Natural killer cell treated with Interleukin-12 subunit alpha and Interleukin-12 subunit beta and Interleukin-15 and Interleukin-18, amount 100 ng/mL, for 72 hours (primary cell): ENCODE measurements around the gene ADAMTS16. TPM values are rescaled to one million over a fixed set of nuclear protein-coding genes. Genes with fewer than 3 reads are reported as not detected.

ENCODE experiments used
- ATAC-seq, 2 donors: fragments of 150-1000 bp; cut with Tn5 transposase in 1 of 2; sonication (Bioruptor Pico), chemical (Tn5 transposase) in 1 of 2; 2 replicates each; pipeline ENCODE4 v1.10.0; 2021
- DNase-seq: peaks from one replicate; pipeline ENCODE4 v3.0.0; 2022; ENCODE audit warnings: low spot score
- H3K27ac Mint-ChIP-seq, 2 donors: 1 replicate in 1 of 2; 2 replicates in 1 of 2; pipeline ENCODE4 v1.8.0; 2022; ENCODE audit warnings: mixed read lengths in 2 of 2, mild to moderate bottlenecking in 1 of 2, moderate library complexity in 1 of 2
- H3K27me3 Mint-ChIP-seq, 2 donors: 1 replicate in 1 of 2; 2 replicates in 1 of 2; pipeline ENCODE4 v1.8.0; 2022; ENCODE audit warnings: mixed read lengths in 2 of 2
- H3K36me3 Mint-ChIP-seq: one replicate; pipeline ENCODE4 v1.8.0; 2022; ENCODE audit warnings: mixed read lengths
- H3K4me1 Mint-ChIP-seq, 2 donors: 1 replicate in 1 of 2; 2 replicates in 1 of 2; pipeline ENCODE4 v1.8.0; 2022; ENCODE audit warnings: low read depth in 2 of 2, mixed read lengths in 2 of 2, mild to moderate bottlenecking in 1 of 2
- H3K4me3 Mint-ChIP-seq: one replicate; pipeline ENCODE4 v1.8.0; 2022; ENCODE audit warnings: mixed read lengths
- H3K9me3 Mint-ChIP-seq: 2 replicates; pipeline ENCODE4 v1.8.0; 2022; ENCODE audit warnings: mixed read lengths
- total RNA-seq, 2 donors: library from RNA; stranded (reverse); gene quantifications; one replicate each; pipeline ENCODE4 v1.2.3, GENCODE V29; 2022

Gene ADAMTS16
- total RNA-seq, 2 donors from 2014 or later = not detected

- peaks cover 9 to 14% of the 10 kb centered on the region in 2 donors for H3K27me3 Mint-ChIP-seq
- H3K4me1 Mint-ChIP-seq = no peaks in the 10 kb centered on the region
- DNase-seq = no peak
- ATAC-seq = no peak
- no peak overlapping the region for H3K4me3 Mint-ChIP-seq
- peaks cover 2% of the 10 kb centered on the region for H3K9me3 Mint-ChIP-seq
- no peaks in the 10 kb centered on the region for H3K36me3 Mint-ChIP-seq
- H3K27ac Mint-ChIP-seq = no peak overlapping the region
Observed at GRCh38 chr5:5182508-5183188, 42.5 kb downstream of the ADAMTS16 start.

GRCh38 chr5:5183189-5183699 is 43.1 kb downstream of the ADAMTS16 start:
- peaks cover 2% of the 10 kb centered on the region for H3K9me3 Mint-ChIP-seq
- no peak overlapping the region for H3K27ac Mint-ChIP-seq
- H3K4me3 Mint-ChIP-seq = no peak overlapping the region
- H3K4me1 Mint-ChIP-seq = no peaks in the 10 kb centered on the region
- no peaks in the 10 kb centered on the region for H3K36me3 Mint-ChIP-seq
- DNase-seq (no peak), ATAC-seq (peak in 1 of 2 donors; percentile 6)
- H3K27me3 Mint-ChIP-seq = peaks cover 9 to 14% of the 10 kb centered on the region in 2 donors

- Mint-ChIP-seq H3K27me3 (peaks cover 9 to 14% of the 10 kb centered on the region in 2 donors), H3K27ac (no peak overlapping the region), H3K4me1 (no peaks in the 10 kb centered on the region), H3K9me3 (peaks cover 2% of the 10 kb centered on the region), H3K36me3 (no peaks in the 10 kb centered on the region), H3K4me3 (no peak overlapping the region)
- DNase-seq (no peak), ATAC-seq (peak in 1 of 2 donors; percentile 32)
Observed at GRCh38 chr5:5183933-5184332, 43.8 kb downstream of the ADAMTS16 start.

- ATAC-seq = no peak
- DNase-seq = no peak
- no peaks in the 10 kb centered on the region for H3K27me3 Mint-ChIP-seq
- no peaks in the 10 kb centered on the region for H3K4me1 Mint-ChIP-seq
- no peaks in the 10 kb centered on the region for H3K36me3 Mint-ChIP-seq
- H3K9me3 Mint-ChIP-seq = no peaks in the 10 kb centered on the region
- no peak overlapping the region for H3K4me3 Mint-ChIP-seq
- H3K27ac Mint-ChIP-seq = no peak overlapping the region
Observed at GRCh38 chr5:5188376-5189050, 48.4 kb downstream of the ADAMTS16 start.

GRCh38 chr5:5189051-5189430 is 48.9 kb downstream of the ADAMTS16 start:
- DNase-seq (no peak), ATAC-seq (no peak)
- H3K4me3 Mint-ChIP-seq = no peak overlapping the region
- H3K36me3 Mint-ChIP-seq = no peaks in the 10 kb centered on the region
- H3K27me3 Mint-ChIP-seq = no peaks in the 10 kb centered on the region
- H3K9me3 Mint-ChIP-seq = no peaks in the 10 kb centered on the region
- H3K27ac Mint-ChIP-seq = no peak overlapping the region
- no peaks in the 10 kb centered on the region for H3K4me1 Mint-ChIP-seq

- ATAC-seq (no peak), DNase-seq (no peak)
- no peaks in the 10 kb centered on the region for H3K4me1 Mint-ChIP-seq
- no peaks in the 10 kb centered on the region for H3K36me3 Mint-ChIP-seq
- no peaks in the 10 kb centered on the region for H3K27me3 Mint-ChIP-seq
- peaks cover 7% of the 10 kb centered on the region for H3K9me3 Mint-ChIP-seq
- H3K27ac Mint-ChIP-seq = no peak overlapping the region
- no peak overlapping the region for H3K4me3 Mint-ChIP-seq
Observed at GRCh38 chr5:5191906-5192305, 51.8 kb downstream of the ADAMTS16 start.

- no peaks in the 10 kb centered on the region for H3K4me1 Mint-ChIP-seq
- no peaks in the 10 kb centered on the region for H3K36me3 Mint-ChIP-seq
- H3K4me3 Mint-ChIP-seq = no peak overlapping the region
Observed at GRCh38 chr5:5192681-5193080, 52.6 kb downstream of the ADAMTS16 start.

GRCh38 chr5:5195128-5195918 is 55.2 kb downstream of the ADAMTS16 start:
- H3K9me3 Mint-ChIP-seq = peaks cover 12% of the 10 kb centered on the region
- H3K4me3 Mint-ChIP-seq = no peak overlapping the region
- no peak overlapping the region for H3K27ac Mint-ChIP-seq
- DNase-seq (no peak), ATAC-seq (no peak)
- no peaks in the 10 kb centered on the region for H3K27me3 Mint-ChIP-seq
- H3K4me1 Mint-ChIP-seq = no peaks in the 10 kb centered on the region
- no peaks in the 10 kb centered on the region for H3K36me3 Mint-ChIP-seq

More at GRCh38 chr5:5192681-5193080, 52.6 kb downstream of the ADAMTS16 start:
- no peak for ATAC-seq
- Mint-ChIP-seq H3K9me3 (peaks cover 7% of the 10 kb centered on the region), H3K27me3 (no peaks in the 10 kb centered on the region), H3K27ac (no peak overlapping the region)
- DNase-seq = no peak

- Mint-ChIP-seq H3K9me3 (peaks cover 12% of the 10 kb centered on the region), H3K36me3 (no peaks in the 10 kb centered on the region), H3K4me3 (no peak overlapping the region), H3K4me1 (no peaks in the 10 kb centered on the region), H3K27me3 (no peaks in the 10 kb centered on the region), H3K27ac (no peak overlapping the region)
- no peak for DNase-seq
- no peak for ATAC-seq
Observed at GRCh38 chr5:5198135-5198534, 58.0 kb downstream of the ADAMTS16 start.

GRCh38 chr5:5198815-5199214 is 58.7 kb downstream of the ADAMTS16 start:
- ATAC-seq = no peak
- H3K27ac Mint-ChIP-seq = no peak overlapping the region
- no peak overlapping the region for H3K4me3 Mint-ChIP-seq

GRCh38 chr5:5199495-5199894 is 59.4 kb downstream of the ADAMTS16 start:
- peaks cover 8% of the 10 kb centered on the region for H3K9me3 Mint-ChIP-seq
- no peaks in the 10 kb centered on the region for H3K27me3 Mint-ChIP-seq
- H3K4me3 Mint-ChIP-seq = no peak overlapping the region
- no peak for ATAC-seq
- H3K4me1 Mint-ChIP-seq = no peaks in the 10 kb centered on the region
- H3K36me3 Mint-ChIP-seq = no peaks in the 10 kb centered on the region
- H3K27ac Mint-ChIP-seq = no peak overlapping the region
- no peak for DNase-seq

More at GRCh38 chr5:5198815-5199214, 58.7 kb downstream of the ADAMTS16 start:
- Mint-ChIP-seq H3K9me3 (peaks cover 12% of the 10 kb centered on the region), H3K4me1 (no peaks in the 10 kb centered on the region), H3K36me3 (no peaks in the 10 kb centered on the region), H3K27me3 (no peaks in the 10 kb centered on the region)
- no peak for DNase-seq

- no peaks in the 10 kb centered on the region for H3K27me3 Mint-ChIP-seq
- peaks cover 8% of the 10 kb centered on the region for H3K9me3 Mint-ChIP-seq
- no peak for DNase-seq
- no peaks in the 10 kb centered on the region for H3K36me3 Mint-ChIP-seq
- no peaks in the 10 kb centered on the region for H3K4me1 Mint-ChIP-seq
- no peak overlapping the region for H3K4me3 Mint-ChIP-seq
- H3K27ac Mint-ChIP-seq = no peak overlapping the region
- no peak for ATAC-seq
Observed at GRCh38 chr5:5200133-5200532, 60.0 kb downstream of the ADAMTS16 start.

- Mint-ChIP-seq H3K27me3 (no peaks in the 10 kb centered on the region), H3K27ac (no peak overlapping the region), H3K36me3 (no peaks in the 10 kb centered on the region), H3K9me3 (peaks cover 5% of the 10 kb centered on the region), H3K4me1 (no peaks in the 10 kb centered on the region), H3K4me3 (no peak overlapping the region)
- DNase-seq = no peak
- ATAC-seq = no peak
Observed at GRCh38 chr5:5202321-5202720, 62.2 kb downstream of the ADAMTS16 start.

- peaks cover 5% of the 10 kb centered on the region for H3K9me3 Mint-ChIP-seq
- H3K27ac Mint-ChIP-seq = no peak overlapping the region
- no peaks in the 10 kb centered on the region for H3K36me3 Mint-ChIP-seq
- H3K4me3 Mint-ChIP-seq = no peak overlapping the region
- DNase-seq = no peak
- no peaks in the 10 kb centered on the region for H3K27me3 Mint-ChIP-seq
- no peaks in the 10 kb centered on the region for H3K4me1 Mint-ChIP-seq
- ATAC-seq = no peak
Observed at GRCh38 chr5:5203451-5203850, 63.3 kb downstream of the ADAMTS16 start.
